ENCODE results near the gene PRSS8. TPM values are rescaled to one million over a fixed set of nuclear protein-coding genes. Genes with fewer than 3 reads are reported as not detected.

PRSS8 gene
- total and polyA plus RNA-seq, 2 donors (not counting 1 experiment from before 2014, with no cell fraction given), result not detected

- Histone ChIP-seq H3K4me2 (ENCODE audit: extremely low read depth, insufficient read depth, low read length) (no peak overlapping the region), H3K9me3 (ENCODE audit: control insufficient read depth, insufficient read depth, low read depth, low read length) (no peaks in the 10 kb centered on the region), H3K27me3 (ENCODE audit: control insufficient read depth, insufficient read depth, low read length) (no peaks in the 10 kb centered on the region), H2AFZ (ENCODE audit: low read length) (no peak overlapping the region), H3K4me3 (replicated peaks in 1 of 4; ENCODE audit: control extremely low read depth in 1 of 4, insufficient read depth in 1 of 4, low read depth in 3 of 4, low read length in 4 of 4) (no peak overlapping the region), H4K20me1 (ENCODE audit: control insufficient read depth, extremely low read depth, insufficient read depth, low read length) (no peaks in the 10 kb centered on the region), H3K36me3 (ENCODE audit: control insufficient read depth, insufficient read depth, low read length) (peaks cover 5% of the 10 kb centered on the region), H3K79me2 (ENCODE audit: control insufficient read depth, insufficient read depth, low read length) (no peaks in the 10 kb centered on the region), H3K9ac (ENCODE audit: insufficient read depth, low read length) (no peak overlapping the region), H3K4me1 (ENCODE audit: control insufficient read depth, extremely low read depth, insufficient read depth, low read length) (no peaks in the 10 kb centered on the region), H3K27ac (ENCODE audit: insufficient read depth, low read length) (no peak overlapping the region)
- TF ChIP-seq CTCF (conservative IDR thresholded peaks at IDR 0.05 in 1 of 2, IDR thresholded peaks at IDR 0.05 in 1 of 2; ENCODE audit: low read depth in 1 of 2, low read length in 2 of 2), result no peak
- no peak for TF ChIP-seq EZH2 (IDR thresholded peaks at IDR 0.05; ENCODE audit: low read length, missing control alignments)
- DNase-seq (ENCODE audit: low read depth in 2 of 2), result no peak
Observed at GRCh38 chr16:31131416-31131815, 4.1 kb downstream of the PRSS8 start.

GRCh38 chr16:31130899-31131298, 4.6 kb downstream of the PRSS8 start:
- H4K20me1 ChIP-seq (ENCODE audit: control insufficient read depth, extremely low read depth, insufficient read depth, low read length), result no peaks in the 10 kb centered on the region
- H3K9me3 ChIP-seq (ENCODE audit: control insufficient read depth, insufficient read depth, low read depth, low read length), result no peaks in the 10 kb centered on the region
- TF ChIP-seq EZH2 (IDR thresholded peaks at IDR 0.05; ENCODE audit: low read length, missing control alignments) (no peak), CTCF (conservative IDR thresholded peaks at IDR 0.05 in 1 of 2, IDR thresholded peaks at IDR 0.05 in 1 of 2; ENCODE audit: low read depth in 1 of 2, low read length in 2 of 2) (no peak)
- no peak overlapping the region for H3K9ac ChIP-seq (ENCODE audit: insufficient read depth, low read length)
- H3K27me3 ChIP-seq (ENCODE audit: control insufficient read depth, insufficient read depth, low read length), result no peaks in the 10 kb centered on the region
- H3K4me1 ChIP-seq (ENCODE audit: control insufficient read depth, extremely low read depth, insufficient read depth, low read length), result no peaks in the 10 kb centered on the region
- no peak for DNase-seq (ENCODE audit: low read depth in 2 of 2)
- H3K27ac ChIP-seq (ENCODE audit: insufficient read depth, low read length), result no peak overlapping the region
- H3K4me2 ChIP-seq (ENCODE audit: extremely low read depth, insufficient read depth, low read length), result no peak overlapping the region
- no peaks in the 10 kb centered on the region for H3K79me2 ChIP-seq (ENCODE audit: control insufficient read depth, insufficient read depth, low read length)
- no peak overlapping the region for H3K4me3 ChIP-seq (replicated peaks in 1 of 4; ENCODE audit: control extremely low read depth in 1 of 4, insufficient read depth in 1 of 4, low read depth in 3 of 4, low read length in 4 of 4)
- no peak overlapping the region for H2AFZ ChIP-seq (ENCODE audit: low read length)
- peaks cover 5% of the 10 kb centered on the region for H3K36me3 ChIP-seq (ENCODE audit: control insufficient read depth, insufficient read depth, low read length)

- Histone ChIP-seq H2AFZ (ENCODE audit: low read length) (no peak overlapping the region), H3K4me3 (replicated peaks in 1 of 4; ENCODE audit: control extremely low read depth in 1 of 4, insufficient read depth in 1 of 4, low read depth in 3 of 4, low read length in 4 of 4) (no peak overlapping the region), H3K36me3 (ENCODE audit: control insufficient read depth, insufficient read depth, low read length) (peaks cover 5% of the 10 kb centered on the region), H4K20me1 (ENCODE audit: control insufficient read depth, extremely low read depth, insufficient read depth, low read length) (no peaks in the 10 kb centered on the region), H3K79me2 (ENCODE audit: control insufficient read depth, insufficient read depth, low read length) (no peaks in the 10 kb centered on the region), H3K9ac (ENCODE audit: insufficient read depth, low read length) (no peak overlapping the region), H3K9me3 (ENCODE audit: control insufficient read depth, insufficient read depth, low read depth, low read length) (no peaks in the 10 kb centered on the region), H3K27me3 (ENCODE audit: control insufficient read depth, insufficient read depth, low read length) (no peaks in the 10 kb centered on the region), H3K4me2 (ENCODE audit: extremely low read depth, insufficient read depth, low read length) (no peak overlapping the region), H3K4me1 (ENCODE audit: control insufficient read depth, extremely low read depth, insufficient read depth, low read length) (no peaks in the 10 kb centered on the region), H3K27ac (ENCODE audit: insufficient read depth, low read length) (no peak overlapping the region)
- no peak for DNase-seq (ENCODE audit: low read depth in 2 of 2)
- TF ChIP-seq EZH2 (IDR thresholded peaks at IDR 0.05; ENCODE audit: low read length, missing control alignments) (no peak), CTCF (conservative IDR thresholded peaks at IDR 0.05 in 1 of 2, IDR thresholded peaks at IDR 0.05 in 1 of 2; ENCODE audit: low read depth in 1 of 2, low read length in 2 of 2) (no peak)
Observed at GRCh38 chr16:31130336-31130891, 5.1 kb downstream of the PRSS8 start.

All from fibroblast of lung (primary cell).